Panc1 (cell line): ENCODE results near the gene UGT1A7. TPM values are rescaled to one million over a fixed set of nuclear protein-coding genes. Genes with fewer than 3 reads are reported as not detected.
"Not testable (repeated sequence)": the region's sequence is repeated elsewhere in the genome, so short reads cannot be mapped to it uniquely, and the experiment has no call there.

Experiments used
- ATAC-seq: fragments of 200-7000 bp; cut with Tn5 transposase; 2 replicates; pipeline ENCODE4 v1.9.1; 2020; ENCODE audit warnings: mild to moderate bottlenecking, moderate library complexity
- BruUV-seq: library from RNA; stranded (reverse); fragments of 400-500 nt; replicated peaks from 2 replicates; lab custom pipeline; 2021; lab: Mats Ljungman, UMichigan
- CTCF ChIA-PET: fragments of 300-600 bp; sonication (Branson Sonifier 250); formaldehyde crosslinking; loops from one replicate; lab custom pipeline; 2022; ENCODE audit warnings: antibody characterized with exemption; lab: Charles Lee
- POLR2A ChIA-PET: fragments of 300-600 bp; sonication (Branson Sonifier 250); formaldehyde crosslinking; loops from one replicate; lab custom pipeline; 2022; ENCODE audit warnings: antibody characterized with exemption; lab: Charles Lee
- DNase-seq: peaks from one replicate; pipeline ENCODE4 v3.0.0-alpha.2; 2010; ENCODE audit warnings: low read depth, low spot score
- H3K27ac ChIP-seq: 2 replicates; pipeline ENCODE4 v1.5.1; 2011; ENCODE audit warnings: mild to moderate bottlenecking, low read length, inconsistent platforms
- H3K27me3 ChIP-seq: fragments of 200-500 bp; sonication (Bioruptor generic); 2 replicates; pipeline ENCODE4 v1.6.0; 2014; ENCODE audit warnings: low read length, inconsistent platforms; ENCODE audit not compliant: control insufficient read depth, insufficient read depth
- H3K36me3 ChIP-seq: fragments of 200-500 bp; sonication (Bioruptor generic); 2 replicates; pipeline ENCODE4 v1.5.1; 2014; ENCODE audit warnings: inconsistent platforms, mild to moderate bottlenecking, low read length, moderate library complexity; ENCODE audit not compliant: control insufficient read depth, insufficient read depth
- H3K4me1 ChIP-seq: 2 replicates; pipeline ENCODE4 v1.5.1; 2011; ENCODE audit warnings: inconsistent platforms, mild to moderate bottlenecking, low read length, moderate library complexity; ENCODE audit not compliant: control insufficient read depth, insufficient read depth
- H3K4me3 ChIP-seq, 2 experiments: 2 replicates each; pipeline ENCODE4 v1.5.1; 2011 to 2012; ENCODE audit warnings: low read depth in 2 of 2, low read length in 2 of 2, mild to moderate bottlenecking in 2 of 2, inconsistent platforms in 1 of 2, moderate library complexity in 1 of 2
- H3K9me3 ChIP-seq: fragments of 200-500 bp; sonication (Bioruptor generic); 2 replicates; pipeline ENCODE4 v1.5.1; 2014; ENCODE audit warnings: low read depth, mild to moderate bottlenecking, inconsistent platforms, low read length, moderate library complexity; ENCODE audit not compliant: control insufficient read depth, insufficient read depth
- POLR2AphosphoS5 ChIP-seq: IDR thresholded peaks from 2 replicates; pipeline ENCODE4 v1.6.1; 2012; ENCODE audit warnings: mild to moderate bottlenecking, low read depth, low read length, moderate library complexity
- SIN3A ChIP-seq: IDR thresholded peaks from 2 replicates; pipeline ENCODE4 v1.6.1; 2012; ENCODE audit warnings: low read depth, mild to moderate bottlenecking, low read length, moderate library complexity, borderline replicate concordance; ENCODE audit not compliant: insufficient read depth
- TCF7L2 ChIP-seq: IDR thresholded peaks from 2 replicates; pipeline ENCODE4 v1.6.1; 2011; ENCODE audit warnings: mild to moderate bottlenecking, low read depth, low read length, inconsistent platforms
- in situ Hi-C: cut with HindIII; loops from 2 replicates; pipeline ENCODE4 v1.10.0; 2016; ENCODE audit warnings: low sequenced_read_pairs, low pct_unique_long_range_greater_than_20kb
- intact Hi-C: fragments of 100-400 bp; cut with micrococcal nuclease; formaldehyde crosslinking; loops from one replicate; pipeline ENCODE4 v1.10.0; 2022; ENCODE audit not compliant: unreplicated experiment
- total RNA-seq: library from RNA; stranded (reverse); gene quantifications from one replicate; pipeline ENCODE4 v1.2.1, GENCODE V29; 2021; ENCODE audit not compliant: unreplicated experiment
- TF ChIP-seq, protein P1 (sequence below), 2 experiments: IDR thresholded peaks; 2 replicates each; pipeline ENCODE4 v1.6.1; 2011 to 2012; ENCODE audit warnings: low read depth in 2 of 2, control low read depth in 1 of 2, low read length in 1 of 2, mild to moderate bottlenecking in 1 of 2, moderate library complexity in 1 of 2; ENCODE audit not compliant: insufficient read depth in 1 of 2
- TF ChIP-seq, protein P2 (sequence below): fragments of 450-650 bp; IDR thresholded peaks from 2 replicates; pipeline ENCODE4 v1.5.1; 2017; ENCODE audit warnings: mild to moderate bottlenecking

The UGT1A7 gene
- total RNA-seq, 1 experiment from 2014 or later, result not detected

DNA sequence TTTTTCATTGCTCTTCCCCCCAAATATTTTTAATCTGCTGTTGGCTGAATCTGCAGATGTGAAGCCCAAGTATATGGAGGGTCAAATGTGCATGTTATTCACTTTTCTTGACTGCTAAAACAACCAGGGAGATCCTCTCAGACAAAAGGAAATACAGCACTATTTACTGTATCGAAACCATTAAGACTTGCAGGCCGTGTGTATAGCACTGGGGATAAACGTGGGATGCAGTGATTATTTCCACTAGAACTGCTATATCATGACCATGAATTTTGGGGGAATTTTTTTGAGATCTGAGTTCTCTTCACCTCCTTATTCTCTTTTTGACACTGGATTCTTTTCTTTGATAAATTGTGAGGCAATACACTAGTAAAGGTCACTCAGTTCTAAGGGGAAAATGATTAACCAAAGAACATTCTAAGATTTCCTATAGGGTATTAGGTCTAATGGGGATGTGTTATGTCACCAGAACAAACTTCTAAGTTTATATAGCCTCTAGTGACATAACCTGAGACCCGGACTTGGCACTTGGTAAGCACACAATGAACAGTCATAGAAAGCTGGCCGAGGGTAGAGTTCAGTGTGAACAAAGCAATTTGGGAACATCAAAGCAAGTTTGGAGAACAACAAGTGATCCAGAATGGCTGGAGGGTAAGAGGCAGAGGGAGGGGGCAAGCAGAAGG lies 63.5 kb downstream of the UGT1A7 start:
- TF ChIP-seq TCF7L2 (no peak), SIN3A (no peak), POLR2AphosphoS5 (no peak)
- TF ChIP-seq, protein P1, sequence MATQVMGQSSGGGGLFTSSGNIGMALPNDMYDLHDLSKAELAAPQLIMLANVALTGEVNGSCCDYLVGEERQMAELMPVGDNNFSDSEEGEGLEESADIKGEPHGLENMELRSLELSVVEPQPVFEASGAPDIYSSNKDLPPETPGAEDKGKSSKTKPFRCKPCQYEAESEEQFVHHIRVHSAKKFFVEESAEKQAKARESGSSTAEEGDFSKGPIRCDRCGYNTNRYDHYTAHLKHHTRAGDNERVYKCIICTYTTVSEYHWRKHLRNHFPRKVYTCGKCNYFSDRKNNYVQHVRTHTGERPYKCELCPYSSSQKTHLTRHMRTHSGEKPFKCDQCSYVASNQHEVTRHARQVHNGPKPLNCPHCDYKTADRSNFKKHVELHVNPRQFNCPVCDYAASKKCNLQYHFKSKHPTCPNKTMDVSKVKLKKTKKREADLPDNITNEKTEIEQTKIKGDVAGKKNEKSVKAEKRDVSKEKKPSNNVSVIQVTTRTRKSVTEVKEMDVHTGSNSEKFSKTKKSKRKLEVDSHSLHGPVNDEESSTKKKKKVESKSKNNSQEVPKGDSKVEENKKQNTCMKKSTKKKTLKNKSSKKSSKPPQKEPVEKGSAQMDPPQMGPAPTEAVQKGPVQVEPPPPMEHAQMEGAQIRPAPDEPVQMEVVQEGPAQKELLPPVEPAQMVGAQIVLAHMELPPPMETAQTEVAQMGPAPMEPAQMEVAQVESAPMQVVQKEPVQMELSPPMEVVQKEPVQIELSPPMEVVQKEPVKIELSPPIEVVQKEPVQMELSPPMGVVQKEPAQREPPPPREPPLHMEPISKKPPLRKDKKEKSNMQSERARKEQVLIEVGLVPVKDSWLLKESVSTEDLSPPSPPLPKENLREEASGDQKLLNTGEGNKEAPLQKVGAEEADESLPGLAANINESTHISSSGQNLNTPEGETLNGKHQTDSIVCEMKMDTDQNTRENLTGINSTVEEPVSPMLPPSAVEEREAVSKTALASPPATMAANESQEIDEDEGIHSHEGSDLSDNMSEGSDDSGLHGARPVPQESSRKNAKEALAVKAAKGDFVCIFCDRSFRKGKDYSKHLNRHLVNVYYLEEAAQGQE (IDR thresholded peaks at IDR 0.05; ENCODE audit: insufficient read depth in 1 of 2, low read depth in 2 of 2, low read length in 1 of 2), result no peak
- TF ChIP-seq, protein P2, sequence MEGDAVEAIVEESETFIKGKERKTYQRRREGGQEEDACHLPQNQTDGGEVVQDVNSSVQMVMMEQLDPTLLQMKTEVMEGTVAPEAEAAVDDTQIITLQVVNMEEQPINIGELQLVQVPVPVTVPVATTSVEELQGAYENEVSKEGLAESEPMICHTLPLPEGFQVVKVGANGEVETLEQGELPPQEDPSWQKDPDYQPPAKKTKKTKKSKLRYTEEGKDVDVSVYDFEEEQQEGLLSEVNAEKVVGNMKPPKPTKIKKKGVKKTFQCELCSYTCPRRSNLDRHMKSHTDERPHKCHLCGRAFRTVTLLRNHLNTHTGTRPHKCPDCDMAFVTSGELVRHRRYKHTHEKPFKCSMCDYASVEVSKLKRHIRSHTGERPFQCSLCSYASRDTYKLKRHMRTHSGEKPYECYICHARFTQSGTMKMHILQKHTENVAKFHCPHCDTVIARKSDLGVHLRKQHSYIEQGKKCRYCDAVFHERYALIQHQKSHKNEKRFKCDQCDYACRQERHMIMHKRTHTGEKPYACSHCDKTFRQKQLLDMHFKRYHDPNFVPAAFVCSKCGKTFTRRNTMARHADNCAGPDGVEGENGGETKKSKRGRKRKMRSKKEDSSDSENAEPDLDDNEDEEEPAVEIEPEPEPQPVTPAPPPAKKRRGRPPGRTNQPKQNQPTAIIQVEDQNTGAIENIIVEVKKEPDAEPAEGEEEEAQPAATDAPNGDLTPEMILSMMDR, result no peak
- in situ Hi-C loops, result no loop called here
- ChIA-PET POLR2A (no interaction called here), CTCF (no interaction called here)
- ATAC-seq (no peak), DNase-seq (no peak)
- no peaks in the 10 kb centered on the region for H3K4me1 ChIP-seq
- no peaks in the 10 kb centered on the region for H3K36me3 ChIP-seq
- no peak overlapping the region for H3K27ac ChIP-seq
- intact Hi-C loops, result no loop called here
- no peaks in the 10 kb centered on the region for H3K9me3 ChIP-seq
- no peaks in the 10 kb centered on the region for H3K27me3 ChIP-seq
- H3K4me3 ChIP-seq, result no peak overlapping the region
- no TSS peak for BruUV-seq

DNA sequence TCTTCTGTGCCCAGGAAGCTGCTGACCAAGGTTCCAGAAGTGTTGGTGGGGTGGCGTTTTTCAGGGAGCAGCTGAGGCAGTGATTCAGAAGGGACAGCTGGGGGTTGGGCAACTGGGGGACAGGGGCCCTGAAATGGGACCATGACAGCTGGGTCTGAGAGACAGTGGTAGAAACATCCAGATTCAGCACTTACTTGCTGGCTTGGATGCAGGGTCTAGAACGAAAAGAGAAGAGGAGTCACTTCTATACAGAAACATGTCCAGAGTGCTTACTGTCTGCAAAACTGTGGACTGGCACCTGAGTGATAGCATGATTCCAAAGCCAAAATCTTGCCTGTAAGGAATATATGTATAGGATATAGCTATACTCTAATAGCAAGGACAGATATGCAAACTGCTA lies 64.1 kb downstream of the UGT1A7 start:
- intact Hi-C loops, ATAC-seq, POLR2A ChIA-PET, H3K36me3 ChIP-seq, CTCF ChIA-PET, in situ Hi-C loops, H3K4me1 ChIP-seq, H3K27ac ChIP-seq, H3K27me3 ChIP-seq, BruUV-seq, DNase-seq, H3K9me3 ChIP-seq, H3K4me3 ChIP-seq: not testable (repeated sequence)

DNA sequence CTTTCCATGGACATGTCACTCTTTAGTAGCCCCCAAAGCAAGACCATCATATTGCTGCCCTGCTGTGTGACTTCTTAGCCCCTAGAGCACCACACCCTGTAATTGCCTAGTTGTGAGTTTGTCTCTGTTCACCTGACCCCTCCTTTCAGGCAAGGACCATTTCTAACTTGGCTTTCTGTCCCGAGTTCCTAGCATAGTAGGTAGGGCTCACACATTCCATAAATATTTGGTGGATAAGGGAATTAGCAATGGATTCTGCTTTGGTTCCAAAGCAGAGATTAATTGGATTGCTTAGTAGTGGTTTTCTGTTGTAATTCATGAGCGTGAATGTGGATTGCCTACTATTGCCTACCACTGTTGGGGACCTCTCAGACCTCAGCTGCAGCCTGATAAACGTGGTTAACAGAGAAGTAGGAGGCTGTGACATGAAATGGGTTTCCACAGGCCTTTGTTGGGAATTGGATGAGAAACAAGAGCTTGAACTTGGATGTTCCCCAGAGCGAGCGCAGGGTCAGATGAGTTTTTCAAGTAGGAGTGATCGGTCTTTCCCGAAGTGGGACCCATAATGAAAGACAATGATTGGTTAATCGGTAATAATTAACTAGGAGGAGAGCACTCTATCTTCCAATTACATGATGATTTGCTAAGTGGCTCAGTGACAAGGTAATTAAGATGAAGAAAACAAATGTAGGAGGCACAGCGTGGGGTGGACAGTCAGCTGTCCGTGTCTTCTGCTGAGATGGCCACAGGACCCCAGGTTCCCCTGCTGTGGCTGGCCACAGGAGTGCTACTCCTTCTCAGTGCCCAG lies 65.0 kb downstream of the UGT1A7 start:
- ATAC-seq, result no peak
- in situ Hi-C loops, result no loop called here
- intact Hi-C loops, result no loop called here
- ChIA-PET POLR2A (no interaction called here), CTCF (no interaction called here)
- Histone ChIP-seq H3K4me1 (no peaks in the 10 kb centered on the region), H3K36me3 (no peaks in the 10 kb centered on the region), H3K9me3 (no peaks in the 10 kb centered on the region), H3K27ac (no peak overlapping the region), H3K4me3 (no peak overlapping the region), H3K27me3 (no peaks in the 10 kb centered on the region)
- BruUV-seq, result no TSS peak
- TF ChIP-seq, protein P1 (IDR thresholded peaks at IDR 0.05; ENCODE audit: insufficient read depth in 1 of 2, low read depth in 2 of 2, low read length in 1 of 2), result no peak
- DNase-seq, result no peak
